Breast epithelium (tissue), 4 donors: ENCODE results near the gene ISG20L2. TPM values are rescaled to one million over a fixed set of nuclear protein-coding genes. Genes with fewer than 3 reads are reported as not detected.

Experiments
- DNase-seq, 2 donors: peaks; one replicate each; pipeline ENCODE4 v3.0.0-alpha.2; 2019; ENCODE audit warnings: low spot score in 2 of 2
- H3K27ac ChIP-seq, 2 donors: fragments of 200-600 bp; sonication (generic) in 1 of 2; one replicate each; pipeline ENCODE4 v1.5.1; 2016 to 2019; ENCODE audit warnings: mild to moderate bottlenecking in 1 of 2
- H3K27me3 ChIP-seq, 2 donors: fragments of 200-600 bp; sonication (generic) in 1 of 2; one replicate each; pipeline versions ENCODE4 v1.5.1 to v1.6.0; 2017 to 2019; ENCODE audit warnings: control low read depth in 1 of 2, mild to moderate bottlenecking in 1 of 2
- H3K36me3 ChIP-seq: fragments of 200-600 bp; one replicate; pipeline ENCODE4 v1.5.1; 2019
- H3K4me1 ChIP-seq, 2 donors: fragments of 200-600 bp; sonication (generic); one replicate each; pipeline ENCODE4 v1.5.1; 2016 to 2019; ENCODE audit warnings: control low read depth in 1 of 2
- H3K4me3 ChIP-seq, 3 donors: fragments of 200-600 bp; sonication (generic); 1 replicate in 2 of 3; 2 replicates in 1 of 3; pipeline ENCODE4 v1.5.1; 2016 to 2019; ENCODE audit warnings: mild to moderate bottlenecking in 3 of 3, moderate library complexity in 2 of 3
- H3K9me3 ChIP-seq, 2 donors: fragments of 200-600 bp; sonication (generic) in 1 of 2; one replicate each; pipeline ENCODE4 v1.5.1; 2016 to 2019; ENCODE audit warnings: control low read depth in 1 of 2
- POLR2A ChIP-seq: fragments of 450-650 bp; IDR thresholded peaks from one replicate; pipeline ENCODE4 v1.6.1; 2016; ENCODE audit warnings: antibody characterized with exemption, mild to moderate bottlenecking, moderate library complexity
- POLR2AphosphoS5 ChIP-seq, 3 donors: sonication (generic); formaldehyde crosslinking; IDR thresholded peaks; one replicate each; pipeline ENCODE4 v1.6.1; 2017; ENCODE audit warnings: antibody characterized with exemption in 3 of 3
- intact Hi-C: fragments of 100-400 bp; cut with DNase I; formaldehyde crosslinking; loops from one replicate; pipeline ENCODE4 v1.15.1; 2023; ENCODE audit warnings: low total_unique reads
- total RNA-seq, 3 donors: library from RNA; depleted of rRNA; stranded (reverse); fragments of >200 nt; gene quantifications; one replicate each; pipeline ENCODE4 v1.1.0, GENCODE V29; 2016
- TF ChIP-seq, protein P1 (sequence below), 3 donors: fragments of 450-650 bp; IDR thresholded peaks; one replicate each; pipeline ENCODE4 v1.5.1; 2016 to 2017; ENCODE audit warnings: antibody characterized with exemption in 3 of 3, mild to moderate bottlenecking in 3 of 3, moderate library complexity in 3 of 3

The ISG20L2 gene
- total RNA-seq, 3 donors from 2014 or later = 13.6 to 25.2 (median 21.0) TPM

DNA sequence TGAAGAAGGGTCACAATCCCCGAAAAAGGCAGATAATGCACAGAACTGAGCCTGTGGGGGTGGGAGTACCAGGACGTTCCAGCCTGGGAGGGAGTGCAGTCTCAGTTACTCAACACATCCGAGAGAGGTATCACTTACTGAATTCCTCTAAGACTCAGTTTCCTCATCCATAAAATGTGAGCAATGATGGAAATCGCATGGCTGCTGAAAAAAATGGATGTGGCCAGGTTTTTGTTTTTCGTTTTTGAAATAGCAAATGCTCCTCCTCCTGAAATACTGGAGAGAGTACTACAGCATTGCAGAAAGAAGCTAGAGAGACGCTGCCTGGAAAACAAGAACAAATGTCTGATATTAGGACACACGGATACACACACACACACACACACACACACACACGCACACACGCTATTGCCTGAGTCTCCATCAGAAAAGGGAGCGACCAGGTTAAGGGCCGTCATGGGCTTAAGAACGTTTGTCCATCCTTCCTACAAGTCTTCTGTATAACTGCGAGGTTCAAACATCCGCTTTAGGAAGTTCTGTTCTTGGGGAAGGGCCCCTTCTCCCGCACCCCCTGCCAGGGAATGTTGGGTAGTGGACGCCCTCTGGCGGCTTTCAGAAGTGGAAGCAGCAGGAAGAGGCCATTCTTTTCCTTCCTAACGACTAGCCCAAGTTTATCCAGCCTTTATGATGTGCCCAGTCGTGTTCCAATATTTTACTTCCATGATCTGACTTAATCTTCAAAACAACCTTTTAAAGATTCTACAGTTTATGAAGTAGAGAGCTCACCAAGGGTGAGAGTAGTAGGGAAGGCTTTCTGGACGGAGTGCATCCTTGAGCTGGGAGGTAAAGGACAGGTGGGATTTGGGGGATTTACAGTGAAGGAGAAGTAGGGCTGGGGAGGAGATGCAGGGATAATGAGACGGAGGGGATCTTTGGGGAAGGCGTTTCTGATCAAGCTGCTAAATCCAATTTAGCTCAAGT is 50.7 kb downstream of the ISG20L2 start:
- intact Hi-C loops = no loop called here
- Histone ChIP-seq H3K9me3 (no peaks in the 10 kb centered on the region), H3K4me1 (peaks cover 5 to 24% of the 10 kb centered on the region in 2 donors), H3K4me3 (peak overlapping the region; percentile 49 to 76 (median 63)), H3K27me3 (peaks cover 0 to 4% of the 10 kb centered on the region in 2 donors), H3K36me3 (no peaks in the 10 kb centered on the region), H3K27ac (peak overlapping the region; percentile 79 to 81)
- DNase-seq = peak in 1 of 2 donors; percentile 57
- peak; percentile 35 to 45 (median 43) for TF ChIP-seq POLR2AphosphoS5 (IDR thresholded peaks at IDR 0.05)
- no peak for TF ChIP-seq POLR2A
- TF ChIP-seq, protein P1, sequence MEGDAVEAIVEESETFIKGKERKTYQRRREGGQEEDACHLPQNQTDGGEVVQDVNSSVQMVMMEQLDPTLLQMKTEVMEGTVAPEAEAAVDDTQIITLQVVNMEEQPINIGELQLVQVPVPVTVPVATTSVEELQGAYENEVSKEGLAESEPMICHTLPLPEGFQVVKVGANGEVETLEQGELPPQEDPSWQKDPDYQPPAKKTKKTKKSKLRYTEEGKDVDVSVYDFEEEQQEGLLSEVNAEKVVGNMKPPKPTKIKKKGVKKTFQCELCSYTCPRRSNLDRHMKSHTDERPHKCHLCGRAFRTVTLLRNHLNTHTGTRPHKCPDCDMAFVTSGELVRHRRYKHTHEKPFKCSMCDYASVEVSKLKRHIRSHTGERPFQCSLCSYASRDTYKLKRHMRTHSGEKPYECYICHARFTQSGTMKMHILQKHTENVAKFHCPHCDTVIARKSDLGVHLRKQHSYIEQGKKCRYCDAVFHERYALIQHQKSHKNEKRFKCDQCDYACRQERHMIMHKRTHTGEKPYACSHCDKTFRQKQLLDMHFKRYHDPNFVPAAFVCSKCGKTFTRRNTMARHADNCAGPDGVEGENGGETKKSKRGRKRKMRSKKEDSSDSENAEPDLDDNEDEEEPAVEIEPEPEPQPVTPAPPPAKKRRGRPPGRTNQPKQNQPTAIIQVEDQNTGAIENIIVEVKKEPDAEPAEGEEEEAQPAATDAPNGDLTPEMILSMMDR (IDR thresholded peaks at IDR 0.05) = peak; percentile 87 to 94 (median 90)

DNA sequence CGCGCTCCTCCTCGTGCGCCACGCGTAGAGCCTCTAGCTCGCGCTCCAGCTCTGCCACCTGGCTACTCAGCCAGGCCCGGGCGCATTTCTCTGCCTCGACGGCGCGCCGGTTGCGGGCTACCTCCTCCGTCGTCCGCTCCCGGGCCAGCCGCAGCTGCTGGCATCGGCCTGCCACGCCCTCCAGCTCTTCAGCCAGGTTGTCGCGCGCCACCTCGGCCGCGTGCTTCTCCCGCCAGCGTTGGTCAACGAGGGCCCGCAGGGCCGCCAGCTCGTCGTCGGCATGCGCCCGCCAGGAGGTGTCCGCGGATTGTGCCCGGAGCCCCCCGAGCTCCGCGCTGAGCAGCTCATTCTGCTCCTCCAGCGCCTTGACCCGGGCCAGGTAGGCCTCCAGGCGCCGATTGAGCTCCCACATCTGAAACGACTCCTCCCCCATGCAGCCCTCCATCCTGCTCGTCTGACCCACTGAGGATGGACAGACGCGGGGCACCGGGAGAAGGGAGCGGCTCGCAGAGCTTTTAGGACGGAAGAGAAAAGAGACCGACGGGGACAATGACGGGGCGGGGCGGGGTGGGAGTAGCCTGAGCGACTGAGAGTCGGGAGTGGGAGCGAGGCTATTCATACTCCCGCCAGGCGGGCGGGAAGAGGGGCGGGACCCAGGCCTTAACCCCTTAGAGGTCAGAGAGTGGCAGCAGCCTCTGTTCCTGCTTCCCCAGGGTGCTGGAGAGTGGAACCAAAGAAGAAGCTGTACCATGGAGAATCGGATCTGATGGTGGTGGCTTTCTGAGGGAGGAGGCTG is 51.5 kb downstream of the ISG20L2 start, which contains the start of gene NES:
NES (minus strand) TSS at position 588 of the 796 bp plus-strand sequence; CDS start at position 445, 143 bp downstream.
- no peaks in the 10 kb centered on the region for H3K9me3 ChIP-seq
- peaks cover 5 to 24% of the 10 kb centered on the region in 2 donors for H3K4me1 ChIP-seq
- no peak for TF ChIP-seq POLR2A
- peak in 1 of 3 donors; percentile 8 for TF ChIP-seq POLR2AphosphoS5 (IDR thresholded peaks at IDR 0.05)
- TF ChIP-seq, protein P1 (IDR thresholded peaks at IDR 0.05) = peak in 1 of 3 donors; percentile 13
- intact Hi-C loops = no loop called here
- DNase-seq = no peak
- peak within 1 kb of the TSS; percentile 79 to 81 for H3K27ac ChIP-seq
- H3K27me3 ChIP-seq = peaks cover 0 to 4% of the 10 kb centered on the region in 2 donors
- peak within 1 kb of the TSS; percentile 49 to 76 (median 63) for H3K4me3 ChIP-seq
- H3K36me3 ChIP-seq = no peaks in the 10 kb centered on the region

DNA sequence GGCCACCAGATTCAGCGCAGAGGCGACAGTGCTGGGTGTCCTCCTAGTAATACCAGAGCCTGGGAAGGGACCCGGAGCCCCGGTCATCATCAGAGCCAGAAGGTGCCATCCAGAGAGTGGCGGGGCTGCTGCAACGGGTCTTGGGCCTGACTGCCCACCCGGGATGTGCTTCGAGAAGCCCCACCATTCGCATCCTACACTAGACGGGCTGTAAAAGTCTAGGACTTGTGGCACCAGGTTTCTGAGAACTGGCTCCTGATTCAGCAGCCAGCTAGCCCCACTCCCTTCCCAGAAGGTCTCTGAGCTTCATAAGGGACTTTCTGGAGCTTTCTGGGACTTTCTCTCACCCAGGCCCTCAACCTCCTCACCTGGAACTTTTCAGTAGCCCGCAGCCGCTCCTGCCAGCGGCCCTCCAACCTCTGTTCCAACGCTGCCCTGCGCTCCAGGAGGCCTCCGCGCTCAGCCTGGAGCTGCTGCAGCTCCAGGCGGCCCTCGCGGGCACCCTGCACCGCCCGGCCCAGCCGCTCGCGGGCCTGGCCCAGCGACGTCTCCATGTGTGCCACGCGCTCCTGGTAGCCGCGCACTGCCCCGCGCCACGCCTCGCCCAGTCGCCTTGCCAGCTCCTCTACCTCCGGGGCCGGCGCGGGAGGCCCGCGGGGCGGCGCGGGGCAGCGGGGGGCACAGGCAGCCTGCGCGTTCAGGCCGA is 52.3 kb downstream of the ISG20L2 start:
- H3K4me1 ChIP-seq = peaks cover 5 to 24% of the 10 kb centered on the region in 2 donors
- no peaks in the 10 kb centered on the region for H3K9me3 ChIP-seq
- no peak for DNase-seq
- peak overlapping the region; percentile 49 to 76 (median 63) for H3K4me3 ChIP-seq
- intact Hi-C loops = no loop called here
- TF ChIP-seq POLR2A (no peak), POLR2AphosphoS5 (IDR thresholded peaks at IDR 0.05) (no peak)
- TF ChIP-seq, protein P1 (IDR thresholded peaks at IDR 0.05) = no peak
- H3K27me3 ChIP-seq = peaks cover 0 to 4% of the 10 kb centered on the region in 2 donors
- H3K36me3 ChIP-seq = no peaks in the 10 kb centered on the region
- H3K27ac ChIP-seq = peak overlapping the region; percentile 79 to 81

DNA sequence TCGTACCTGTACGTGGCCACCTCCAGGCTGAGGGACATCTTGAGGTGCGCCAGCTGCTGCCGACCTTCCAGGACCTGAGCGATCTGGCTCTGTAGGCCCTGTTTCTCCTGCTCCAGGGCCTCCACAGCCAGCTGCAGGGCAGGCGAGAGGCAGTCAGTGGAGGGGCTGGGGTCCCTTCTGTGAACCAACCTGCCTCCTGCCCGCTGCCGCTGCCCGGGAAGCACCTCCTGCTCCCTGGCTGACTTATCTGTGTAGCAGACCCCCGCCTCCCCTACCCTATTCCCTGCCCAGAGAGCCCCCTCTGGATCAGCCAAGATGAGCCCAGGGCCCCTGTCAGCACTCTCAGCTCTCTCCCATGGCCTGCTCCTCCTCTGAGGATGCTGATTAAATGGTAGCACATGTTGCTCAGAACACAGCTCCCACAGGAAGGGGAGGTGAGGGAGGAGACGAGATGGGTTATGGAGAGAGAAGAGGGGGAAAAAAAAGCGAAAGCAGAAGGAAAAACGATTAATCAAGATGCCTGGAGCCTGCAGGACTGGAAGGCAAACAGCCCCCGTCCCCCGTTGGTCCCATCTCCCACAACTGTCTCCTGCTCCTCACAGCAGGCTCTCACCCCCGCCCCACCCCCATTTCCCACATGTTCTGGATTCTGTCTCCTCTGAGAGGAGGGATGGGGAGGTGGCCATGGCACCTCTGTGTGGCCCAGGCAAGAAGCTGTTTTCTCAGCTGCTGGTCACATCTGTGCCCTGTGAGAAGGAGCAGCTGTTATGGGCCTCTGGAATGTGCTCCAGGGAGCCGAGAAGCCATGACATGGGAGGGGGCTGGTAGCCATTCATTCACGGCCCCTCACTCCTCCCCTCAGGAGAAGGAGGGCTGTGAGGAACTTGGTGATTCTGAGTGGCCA is 53.1 kb downstream of the ISG20L2 start:
- intact Hi-C loops = no loop called here
- TF ChIP-seq POLR2A (no peak), POLR2AphosphoS5 (IDR thresholded peaks at IDR 0.05) (no peak)
- TF ChIP-seq, protein P1 (IDR thresholded peaks at IDR 0.05) = no peak
- Histone ChIP-seq H3K4me1 (peaks cover 5 to 24% of the 10 kb centered on the region in 2 donors), H3K27ac (peak overlapping the region; percentile 79 to 81), H3K36me3 (no peaks in the 10 kb centered on the region), H3K9me3 (no peaks in the 10 kb centered on the region), H3K27me3 (peaks cover 0 to 4% of the 10 kb centered on the region in 2 donors), H3K4me3 (peak overlapping the region; percentile 49 to 76 (median 63))
- DNase-seq = no peak
